SK-N-SH (cell line): ENCODE results near the gene PLXNA4. TPM values are rescaled to one million over a fixed set of nuclear protein-coding genes. Genes with fewer than 3 reads are reported as not detected.

Experiments
- CTCF ChIA-PET: fragments of 300-600, 350-600 bp; formaldehyde crosslinking; extraction: SDS; loops from one replicate; lab custom pipeline; 2021; lab: Yijun Ruan, JAX
- POLR2A ChIA-PET: fragments of 350-600 bp; sonication (Branson Sonifier 250); formaldehyde crosslinking; extraction: SDS; loops from one replicate; lab custom pipeline; 2020; ENCODE audit warnings: antibody characterized with exemption, inconsistent platforms; lab: Yijun Ruan, JAX
- DNase-seq: peaks from one replicate; pipeline ENCODE4 v3.0.0; 2012
- H2AFZ ChIP-seq: fragments of 200-600 bp; sonication (generic); 2 replicates; pipeline ENCODE4 v1.8.1; 2016; ENCODE audit warnings: antibody characterized with exemption, mild to moderate bottlenecking, low read depth
- H3F3A ChIP-seq: fragments of 200-600 bp; sonication (generic); replicated peaks from 2 replicates; pipeline ENCODE3; 2016; ENCODE audit warnings: antibody characterized with exemption, mild to moderate bottlenecking; ENCODE audit not compliant: insufficient read depth
- H3K27ac ChIP-seq, 2 experiments: fragments of 200-500 bp in 1 of 2; fragments of 200-600 bp in 1 of 2; sonication (Bioruptor generic) in 1 of 2; sonication (generic), shearing (Covaris generic) in 1 of 2; 2 replicates each; pipeline versions ENCODE4 v1.5.1 to v1.6.1; 2014 to 2016; ENCODE audit warnings: low read depth in 2 of 2, inconsistent platforms in 1 of 2, low read length in 1 of 2, mild to moderate bottlenecking in 1 of 2, mixed read lengths in 1 of 2
- H3K27me3 ChIP-seq: fragments of 200-600 bp; sonication (generic), shearing (Covaris generic); 2 replicates; pipeline ENCODE4 v1.6.1; 2016; ENCODE audit warnings: mixed run types; ENCODE audit not compliant: insufficient read depth
- H3K36me3 ChIP-seq, 2 experiments: fragments of 200-500 bp in 1 of 2; fragments of 200-600 bp in 1 of 2; sonication (Bioruptor generic) in 1 of 2; sonication (generic) in 1 of 2; replicated peaks in 1 of 2; 2 replicates each; pipeline versions ENCODE3 to v1.5.1; 2014 to 2016; ENCODE audit warnings: low read length in 1 of 2, mild to moderate bottlenecking in 1 of 2; ENCODE audit not compliant: insufficient read depth in 2 of 2, control insufficient read depth in 1 of 2
- H3K4me1 ChIP-seq, 2 experiments: fragments of 200-500 bp in 1 of 2; fragments of 200-600 bp in 1 of 2; sonication (Bioruptor generic) in 1 of 2; sonication (generic), shearing (Covaris generic) in 1 of 2; 2 replicates each; pipeline versions ENCODE4 v1.5.1 to v1.6.1; 2014 to 2016; ENCODE audit warnings: low read depth in 1 of 2, low read length in 1 of 2, mixed run types in 1 of 2; ENCODE audit not compliant: insufficient read depth in 2 of 2, control insufficient read depth in 1 of 2
- H3K4me2 ChIP-seq: fragments of 200-600 bp; sonication (generic), shearing (Covaris generic); 2 replicates; pipeline ENCODE4 v1.6.1; 2017; ENCODE audit warnings: mixed run types
- H3K4me3 ChIP-seq, 2 experiments: fragments of 200-500 bp in 1 of 2; fragments of 200-600 bp in 1 of 2; sonication (Bioruptor generic) in 1 of 2; sonication (generic), shearing (Covaris generic) in 1 of 2; 2 replicates each; pipeline versions ENCODE4 v1.5.1 to v1.8.1; 2014 to 2016; ENCODE audit warnings: low read depth in 2 of 2, inconsistent platforms in 1 of 2, low read length in 1 of 2, mild to moderate bottlenecking in 1 of 2, mixed read lengths in 1 of 2, moderate library complexity in 1 of 2
- H3K79me2 ChIP-seq: fragments of 200-600 bp; sonication (generic); 2 replicates; pipeline ENCODE4 v1.8.1; 2017; ENCODE audit warnings: mild to moderate bottlenecking; ENCODE audit not compliant: insufficient read depth
- H3K9ac ChIP-seq: fragments of 200-600 bp; sonication (generic); 2 replicates; pipeline ENCODE4 v1.6.1; 2017; ENCODE audit warnings: mixed run types
- H3K9me2 ChIP-seq: fragments of 200-600 bp; sonication (generic); 2 replicates; pipeline ENCODE4 v1.6.1; 2017; ENCODE audit warnings: mixed run types
- H3K9me3 ChIP-seq: fragments of 200-600 bp; sonication (generic); 2 replicates; pipeline ENCODE4 v1.6.1; 2017; ENCODE audit warnings: mixed run types, mild to moderate bottlenecking, moderate library complexity
- H4K20me1 ChIP-seq: fragments of 200-600 bp; sonication (generic); 2 replicates; pipeline ENCODE4 v1.6.1; 2017; ENCODE audit warnings: mild to moderate bottlenecking, mixed run types; ENCODE audit not compliant: insufficient read depth
- EZH2phosphoT487 ChIP-seq: fragments of 200-600 bp; sonication (generic); IDR thresholded peaks from 2 replicates; pipeline ENCODE4 v1.6.1; 2017; ENCODE audit warnings: low read depth, mixed run types, mild to moderate bottlenecking, antibody characterized with exemption, moderate library complexity, borderline replicate concordance
- FOSL2 ChIP-seq: IDR thresholded peaks from 2 replicates; pipeline ENCODE4 v1.4.0; 2012; ENCODE audit warnings: low read depth, mild to moderate bottlenecking, moderate library complexity, borderline replicate concordance
- FOXJ3 ChIP-seq: sonication (generic); formaldehyde crosslinking; IDR thresholded peaks from 2 replicates; pipeline ENCODE4 v1.5.1; 2020; ENCODE audit warnings: mild to moderate bottlenecking, missing genetic modification reagents
- JUND ChIP-seq: IDR thresholded peaks from 2 replicates; pipeline ENCODE4 v1.4.0; 2012
- RAD21 ChIP-seq: IDR thresholded peaks from 2 replicates; pipeline ENCODE4 v1.6.1; 2012; ENCODE audit warnings: mild to moderate bottlenecking, low read length
- RCOR1 ChIP-seq: fragments of 150-350 bp; IDR thresholded peaks from 2 replicates; pipeline ENCODE4 v1.6.1; 2017; ENCODE audit warnings: antibody characterized with exemption, low read length
- RFX5 ChIP-seq: IDR thresholded peaks from 2 replicates; pipeline ENCODE4 v1.6.1; 2012; ENCODE audit warnings: mild to moderate bottlenecking, improper control_type of control experiment, low read length
- SIN3A ChIP-seq: IDR thresholded peaks from 2 replicates; pipeline ENCODE4 v1.6.1; 2012; ENCODE audit warnings: low read depth, mild to moderate bottlenecking, low read length, moderate library complexity, borderline replicate concordance
- TAF1 ChIP-seq: IDR thresholded peaks from 2 replicates; pipeline ENCODE4 v1.6.1; 2012; ENCODE audit warnings: low read depth, mild to moderate bottlenecking, low read length, moderate library complexity, borderline replicate concordance
- TCF12 ChIP-seq: IDR thresholded peaks from 2 replicates; pipeline ENCODE4 v1.4.0; 2012
- TEAD4 ChIP-seq: IDR thresholded peaks from 2 replicates; pipeline ENCODE4 v1.4.0; 2012; ENCODE audit warnings: mild to moderate bottlenecking, borderline replicate concordance; ENCODE audit not compliant: insufficient read depth
- YY1 ChIP-seq: IDR thresholded peaks from 2 replicates; pipeline ENCODE4 v1.4.0; 2012; ENCODE audit warnings: low read depth, mild to moderate bottlenecking
- WGBS: methylation state at CpG from one replicate; pipeline ENCODE4 v1.1.6; 2017; ENCODE audit warnings: low lambda C conversion rate; 5-methylcytosine and 5-hydroxymethylcytosine counted together
- polyA plus RNA-seq, 3 experiments: library from polyadenylated mRNA; depleted of rRNA; stranded (reverse); fragments of >200 nt; gene quantifications; 2 replicates each; pipeline ENCODE4 v1.2.3, GENCODE V29; 2012
- TF ChIP-seq, protein P1 (sequence below): IDR thresholded peaks from 2 replicates; pipeline ENCODE4 v1.4.0; 2012; ENCODE audit warnings: low read depth, borderline replicate concordance
- TF ChIP-seq, protein P2 (sequence below): IDR thresholded peaks from 2 replicates; pipeline ENCODE4 v1.4.0; 2012; ENCODE audit warnings: low read depth
- TF ChIP-seq, protein P3 (sequence below): fragments of 150-350 bp; IDR thresholded peaks from 2 replicates; pipeline ENCODE4 v1.6.1; 2016; ENCODE audit warnings: mild to moderate bottlenecking, low read depth, low read length

Gene PLXNA4
- polyA plus RNA-seq, 1 of the 3 experiments (the other 2 are of a cell fraction) = 2.4 TPM

DNA sequence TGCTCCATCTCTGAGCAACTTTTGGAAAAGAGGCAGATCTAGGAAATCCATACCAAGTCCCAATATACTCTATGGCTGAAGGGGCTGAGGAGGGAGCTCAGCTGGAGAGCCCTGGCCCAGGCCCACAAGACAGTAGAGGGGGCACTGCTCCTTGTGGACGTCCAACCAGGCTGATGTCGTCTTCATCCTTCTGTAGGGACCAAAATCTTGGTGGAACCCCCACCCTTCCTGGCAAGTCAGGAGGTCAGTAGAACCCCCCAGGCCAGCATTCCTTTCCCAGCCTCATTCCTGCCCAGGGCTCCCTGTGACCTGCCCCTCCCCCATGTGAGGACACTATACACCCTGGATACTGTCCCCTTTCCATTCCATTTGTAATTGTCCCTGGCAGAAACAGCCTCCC is 152.0 kb downstream of the PLXNA4 start:
- DNase-seq = no peak
- Histone ChIP-seq H3K9me3 (no peaks in the 10 kb centered on the region), H3K27me3 (no peaks in the 10 kb centered on the region), H3K4me1 (peaks cover 0 to 48% of the 10 kb centered on the region in 2 experiments; a peak in 2 of 4 replicates)
- TF ChIP-seq TEAD4 = no peak
- TF ChIP-seq, all 33 proteins: peak for 0
- Histone ChIP-seq H3K36me3 (no peaks in the 10 kb centered on the region), H3K9me2 (no peaks in the 10 kb centered on the region), H3K4me3 (no peak overlapping the region), H3K27ac (no peak overlapping the region; a peak in 1 of 4 replicates), H3K4me2 (no peak overlapping the region), H4K20me1 (no peaks in the 10 kb centered on the region), H3K9ac (no peak overlapping the region), H3F3A (no peaks in the 10 kb centered on the region), H2AFZ (no peak overlapping the region), H3K79me2 (no peaks in the 10 kb centered on the region)
- WGBS = 94% methylated on average over 2 of the region's 2 CpGs
- CTCF ChIA-PET = interaction anchor here (1.1 to 1.4 kb wide), 3 partner anchors 32 to 149 kb away, joined by 3 read pairs; no protein-coding TSS in a partner anchor
- POLR2A ChIA-PET = no interaction called here

DNA sequence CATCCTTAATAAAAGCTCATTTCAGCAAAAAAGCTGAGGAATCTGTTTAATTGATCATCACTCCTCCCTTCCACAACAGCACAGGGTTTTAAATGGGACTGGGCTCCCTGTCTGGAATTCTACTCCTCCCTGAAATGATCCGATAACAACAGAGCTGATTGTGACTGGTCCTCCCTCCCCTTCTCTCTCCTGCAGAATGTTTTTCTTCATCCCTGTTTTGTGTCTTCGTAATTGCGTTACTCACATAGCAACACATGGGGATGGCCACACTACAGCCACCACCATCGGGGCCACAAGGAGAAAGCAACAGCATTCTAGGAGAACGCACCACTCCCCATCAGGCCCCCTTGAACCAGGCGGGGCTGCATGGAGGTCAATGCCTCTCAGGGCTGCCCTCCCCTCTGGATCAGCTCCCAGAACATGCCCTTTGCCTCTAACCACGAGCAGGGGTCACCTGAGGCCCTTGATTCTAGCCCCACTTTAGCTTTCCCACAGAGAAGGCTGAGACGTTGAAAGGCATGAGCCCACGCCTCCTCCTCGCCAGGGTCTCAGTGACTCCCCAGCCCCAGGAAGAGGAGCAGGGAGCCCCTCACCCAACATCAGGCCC is 152.6 kb downstream of the PLXNA4 start:
- Histone ChIP-seq H3K9ac (no peak overlapping the region), H3K27me3 (no peaks in the 10 kb centered on the region), H3K27ac (peak overlapping the region in 1 of 2 experiments; percentile 29; a peak in 1 of 4 replicates), H3K4me3 (no peak overlapping the region), H3K36me3 (no peaks in the 10 kb centered on the region), H3K9me3 (no peaks in the 10 kb centered on the region), H4K20me1 (no peaks in the 10 kb centered on the region)
- WGBS = 80% methylated on average over 10 of the region's 10 CpGs
- POLR2A ChIA-PET = no interaction called here
- DNase-seq = peak; percentile 64
- TF ChIP-seq RAD21 = no peak
- 0 out of 2 replicates have a peak, but pooled peaks have one; percentile 46 for TF ChIP-seq FOXJ3
- TF ChIP-seq RCOR1 = peak; percentile 57; the same call in 1 of the 2 replicates
- TF ChIP-seq, all 33 proteins: peak for 2
- CTCF ChIA-PET = interaction anchor here (0.7 to 1.6 kb wide), 8 partner anchors 8 to 478 kb away, joined by 3 to 6 read pairs (median 3); no protein-coding TSS in a partner anchor
- Histone ChIP-seq H3F3A (no peaks in the 10 kb centered on the region), H3K9me2 (no peaks in the 10 kb centered on the region), H2AFZ (no peak overlapping the region), H3K79me2 (no peaks in the 10 kb centered on the region), H3K4me1 (peaks cover 0 to 54% of the 10 kb centered on the region in 2 experiments; a peak in 2 of 4 replicates), H3K4me2 (no peak overlapping the region)

DNA sequence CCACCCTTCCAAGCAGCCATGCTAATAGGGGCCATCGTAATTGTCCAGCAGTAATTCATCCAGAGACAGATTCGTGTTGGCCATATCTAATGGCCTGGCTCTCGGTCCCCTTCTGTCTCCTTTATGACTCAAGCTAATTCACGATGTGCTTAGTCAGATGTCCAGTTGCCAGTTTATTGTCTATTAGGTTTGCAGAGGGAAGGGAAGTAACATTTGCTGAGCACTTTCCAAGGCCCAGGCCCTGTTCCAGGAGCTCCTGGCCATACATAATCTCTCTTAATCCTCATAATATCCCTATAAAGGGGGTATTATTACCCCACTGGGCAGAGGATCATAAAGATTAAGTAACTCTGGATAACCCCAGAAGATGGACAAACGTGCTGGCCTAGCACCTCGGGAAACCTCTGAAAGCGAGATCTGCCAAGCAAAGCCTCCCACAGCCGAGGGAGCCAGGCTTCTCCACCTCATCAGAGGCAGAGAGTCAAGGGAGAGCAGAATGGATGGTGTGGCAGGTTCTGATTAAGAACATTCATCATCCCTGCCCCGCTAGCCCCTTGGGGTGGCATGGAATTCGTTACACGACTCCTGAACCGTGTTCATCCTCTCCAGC is 153.7 kb downstream of the PLXNA4 start:
- Histone ChIP-seq H3K27me3 (no peaks in the 10 kb centered on the region), H3K27ac (no peak overlapping the region), H3K79me2 (no peaks in the 10 kb centered on the region), H3K4me2 (no peak overlapping the region), H2AFZ (no peak overlapping the region), H3K36me3 (no peaks in the 10 kb centered on the region), H3F3A (no peaks in the 10 kb centered on the region), H3K4me1 (peaks cover 0 to 56% of the 10 kb centered on the region in 2 experiments; a peak in 2 of 4 replicates), H3K9me3 (no peaks in the 10 kb centered on the region), H3K9me2 (no peaks in the 10 kb centered on the region), H3K9ac (no peak overlapping the region), H4K20me1 (no peaks in the 10 kb centered on the region), H3K4me3 (no peak overlapping the region)
- ChIA-PET CTCF (interaction anchor here (1.0 to 2.2 kb wide), 6 partner anchors 9 to 158 kb away, joined by 3 to 6 read pairs (median 4); no protein-coding TSS in a partner anchor), POLR2A (no interaction called here)
- DNase-seq = no peak
- WGBS = 73% methylated on average over 12 of the region's 12 CpGs
- TF ChIP-seq, protein P1, sequence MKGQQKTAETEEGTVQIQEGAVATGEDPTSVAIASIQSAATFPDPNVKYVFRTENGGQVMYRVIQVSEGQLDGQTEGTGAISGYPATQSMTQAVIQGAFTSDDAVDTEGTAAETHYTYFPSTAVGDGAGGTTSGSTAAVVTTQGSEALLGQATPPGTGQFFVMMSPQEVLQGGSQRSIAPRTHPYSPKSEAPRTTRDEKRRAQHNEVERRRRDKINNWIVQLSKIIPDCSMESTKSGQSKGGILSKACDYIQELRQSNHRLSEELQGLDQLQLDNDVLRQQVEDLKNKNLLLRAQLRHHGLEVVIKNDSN = no peak
- TF ChIP-seq, protein P2, sequence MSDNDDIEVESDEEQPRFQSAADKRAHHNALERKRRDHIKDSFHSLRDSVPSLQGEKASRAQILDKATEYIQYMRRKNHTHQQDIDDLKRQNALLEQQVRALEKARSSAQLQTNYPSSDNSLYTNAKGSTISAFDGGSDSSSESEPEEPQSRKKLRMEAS = no peak
- TF ChIP-seq JUND (no peak), TCF12 (no peak), EZH2phosphoT487 (no peak), YY1 (no peak), RFX5 (no peak), FOSL2 (no peak), TAF1 (no peak), SIN3A (no peak)
- TF ChIP-seq, protein P3, sequence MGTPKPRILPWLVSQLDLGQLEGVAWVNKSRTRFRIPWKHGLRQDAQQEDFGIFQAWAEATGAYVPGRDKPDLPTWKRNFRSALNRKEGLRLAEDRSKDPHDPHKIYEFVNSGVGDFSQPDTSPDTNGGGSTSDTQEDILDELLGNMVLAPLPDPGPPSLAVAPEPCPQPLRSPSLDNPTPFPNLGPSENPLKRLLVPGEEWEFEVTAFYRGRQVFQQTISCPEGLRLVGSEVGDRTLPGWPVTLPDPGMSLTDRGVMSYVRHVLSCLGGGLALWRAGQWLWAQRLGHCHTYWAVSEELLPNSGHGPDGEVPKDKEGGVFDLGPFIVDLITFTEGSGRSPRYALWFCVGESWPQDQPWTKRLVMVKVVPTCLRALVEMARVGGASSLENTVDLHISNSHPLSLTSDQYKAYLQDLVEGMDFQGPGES = no peak
